ENCODE data around the gene YJU2. TPM values are rescaled to one million over a fixed set of nuclear protein-coding genes. Genes with fewer than 3 reads are reported as not detected.

The YJU2 gene
- total RNA-seq, 1 donor from 2014 or later: 13.7 TPM

- Mint-ChIP-seq H3K4me1 (ENCODE audit: low read depth) (no peaks in the 10 kb centered on the region), H3K4me3 (ENCODE audit: unreplicated experiment) (no peak overlapping the region), H3K27ac (ENCODE audit: unreplicated experiment) (no peak overlapping the region), H3K9me3 (ENCODE audit: low read depth) (no peaks in the 10 kb centered on the region), H3K27me3 (ENCODE audit: low read depth) (no peaks in the 10 kb centered on the region), H3K36me3 (ENCODE audit: low read depth) (peaks cover 15% of the 10 kb centered on the region)
- TF ChIP-seq, protein P1, sequence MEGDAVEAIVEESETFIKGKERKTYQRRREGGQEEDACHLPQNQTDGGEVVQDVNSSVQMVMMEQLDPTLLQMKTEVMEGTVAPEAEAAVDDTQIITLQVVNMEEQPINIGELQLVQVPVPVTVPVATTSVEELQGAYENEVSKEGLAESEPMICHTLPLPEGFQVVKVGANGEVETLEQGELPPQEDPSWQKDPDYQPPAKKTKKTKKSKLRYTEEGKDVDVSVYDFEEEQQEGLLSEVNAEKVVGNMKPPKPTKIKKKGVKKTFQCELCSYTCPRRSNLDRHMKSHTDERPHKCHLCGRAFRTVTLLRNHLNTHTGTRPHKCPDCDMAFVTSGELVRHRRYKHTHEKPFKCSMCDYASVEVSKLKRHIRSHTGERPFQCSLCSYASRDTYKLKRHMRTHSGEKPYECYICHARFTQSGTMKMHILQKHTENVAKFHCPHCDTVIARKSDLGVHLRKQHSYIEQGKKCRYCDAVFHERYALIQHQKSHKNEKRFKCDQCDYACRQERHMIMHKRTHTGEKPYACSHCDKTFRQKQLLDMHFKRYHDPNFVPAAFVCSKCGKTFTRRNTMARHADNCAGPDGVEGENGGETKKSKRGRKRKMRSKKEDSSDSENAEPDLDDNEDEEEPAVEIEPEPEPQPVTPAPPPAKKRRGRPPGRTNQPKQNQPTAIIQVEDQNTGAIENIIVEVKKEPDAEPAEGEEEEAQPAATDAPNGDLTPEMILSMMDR (IDR thresholded peaks at IDR 0.05): no peak
- no peak for DNase-seq (ENCODE audit: low spot score)
These were observed 19.5 kb downstream of the YJU2 start for GRCh38 chr19:4266253-4267000.

DNA sequence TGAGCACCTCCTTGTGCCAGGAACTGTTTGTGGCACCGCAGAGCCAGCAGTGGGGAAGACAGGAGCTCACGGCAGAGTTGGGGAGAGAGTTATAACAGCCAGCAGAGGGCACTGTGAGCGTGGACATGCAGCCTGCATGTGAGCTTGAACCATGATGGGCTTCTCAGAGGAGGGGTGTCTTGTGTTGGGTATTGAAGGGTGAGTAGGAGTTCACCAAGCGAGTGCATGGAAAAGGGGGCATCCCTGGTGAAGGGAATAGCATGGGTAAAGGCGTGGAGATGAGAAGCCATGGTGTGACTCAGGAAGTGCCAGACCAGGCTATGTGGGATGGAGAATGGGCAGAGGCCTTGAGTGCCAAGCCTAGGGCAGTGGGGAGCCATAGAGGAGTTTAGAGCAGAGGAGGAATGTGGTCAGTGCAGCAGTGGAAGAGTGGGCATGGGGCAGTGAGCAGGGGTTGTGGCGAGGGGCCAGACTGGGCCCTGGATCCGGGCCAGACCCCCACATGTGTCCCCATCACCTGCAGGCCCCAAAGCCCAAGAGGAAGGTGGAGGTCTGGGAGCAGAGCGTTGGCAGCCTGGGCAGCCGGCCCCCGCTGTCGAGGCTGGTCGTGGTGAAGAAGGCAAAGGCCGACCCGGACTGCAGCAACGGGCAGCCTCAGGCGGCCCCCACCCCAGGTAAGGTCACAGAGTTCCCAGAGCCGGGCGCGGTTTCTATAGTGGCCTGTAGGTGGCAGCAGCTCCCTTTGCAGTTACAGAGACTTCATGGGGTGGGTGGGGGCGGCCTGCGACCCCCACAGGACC lies 20.4 kb downstream of the YJU2 start:
- Mint-ChIP-seq H3K27me3 (ENCODE audit: low read depth) (no peaks in the 10 kb centered on the region), H3K4me1 (ENCODE audit: low read depth) (no peaks in the 10 kb centered on the region), H3K9me3 (ENCODE audit: low read depth) (no peaks in the 10 kb centered on the region), H3K4me3 (ENCODE audit: unreplicated experiment) (no peak overlapping the region), H3K27ac (ENCODE audit: unreplicated experiment) (peak overlapping the region; percentile 39), H3K36me3 (ENCODE audit: low read depth) (peaks cover 18% of the 10 kb centered on the region)
- TF ChIP-seq, protein P1 (IDR thresholded peaks at IDR 0.05): peak; percentile 83
- no peak for DNase-seq (ENCODE audit: low spot score)

GRCh38 chr19:4267901-4268815 lies 21.3 kb downstream of the YJU2 start:
- H3K4me3 Mint-ChIP-seq (ENCODE audit: unreplicated experiment): no peak overlapping the region
- H3K27ac Mint-ChIP-seq (ENCODE audit: unreplicated experiment): no peak overlapping the region
- no peaks in the 10 kb centered on the region for H3K4me1 Mint-ChIP-seq (ENCODE audit: low read depth)
- H3K27me3 Mint-ChIP-seq (ENCODE audit: low read depth): no peaks in the 10 kb centered on the region
- no peaks in the 10 kb centered on the region for H3K9me3 Mint-ChIP-seq (ENCODE audit: low read depth)
- no peak for DNase-seq (ENCODE audit: low spot score)
- peaks cover 18% of the 10 kb centered on the region for H3K36me3 Mint-ChIP-seq (ENCODE audit: low read depth)
- TF ChIP-seq, protein P1 (IDR thresholded peaks at IDR 0.05): peak; percentile 0

GRCh38 chr19:4268816-4269430 lies 22.0 kb downstream of the YJU2 start:
- H3K27ac Mint-ChIP-seq (ENCODE audit: unreplicated experiment): no peak overlapping the region
- H3K9me3 Mint-ChIP-seq (ENCODE audit: low read depth): no peaks in the 10 kb centered on the region
- H3K27me3 Mint-ChIP-seq (ENCODE audit: low read depth): no peaks in the 10 kb centered on the region
- no peak overlapping the region for H3K4me3 Mint-ChIP-seq (ENCODE audit: unreplicated experiment)
- H3K4me1 Mint-ChIP-seq (ENCODE audit: low read depth): no peaks in the 10 kb centered on the region
- TF ChIP-seq, protein P1 (IDR thresholded peaks at IDR 0.05): no peak
- DNase-seq (ENCODE audit: low spot score): no peak
- H3K36me3 Mint-ChIP-seq (ENCODE audit: low read depth): peaks cover 17% of the 10 kb centered on the region

Data from chondrocyte (in vitro differentiated cells).